ENCODE results near the gene SERPING1. TPM values are rescaled to one million over a fixed set of nuclear protein-coding genes. Genes with fewer than 3 reads are reported as not detected.

SERPING1 gene
- total RNA-seq, 1 experiment from 2014 or later: 5.2 TPM

DNA sequence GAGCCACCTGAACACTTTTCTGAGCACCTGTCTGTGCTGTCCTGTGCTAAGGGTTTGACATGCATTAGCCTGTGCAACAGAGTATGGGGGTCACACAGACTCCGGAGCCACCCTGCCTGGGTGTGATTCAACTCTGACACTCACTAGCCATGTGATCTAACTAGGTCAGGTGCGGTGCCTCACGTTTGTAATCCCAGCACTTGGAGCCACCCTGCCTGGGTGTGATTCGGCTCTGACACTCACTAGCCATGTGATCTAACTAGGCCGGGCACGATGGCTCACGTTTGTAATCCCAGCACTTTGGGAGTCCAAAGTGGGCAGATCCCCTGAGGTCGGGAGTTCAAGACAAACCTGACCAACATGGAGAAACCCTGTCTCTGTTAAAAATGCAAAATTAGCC, 41.4 kb upstream of the SERPING1 start:
- TF ChIP-seq, protein P1, sequence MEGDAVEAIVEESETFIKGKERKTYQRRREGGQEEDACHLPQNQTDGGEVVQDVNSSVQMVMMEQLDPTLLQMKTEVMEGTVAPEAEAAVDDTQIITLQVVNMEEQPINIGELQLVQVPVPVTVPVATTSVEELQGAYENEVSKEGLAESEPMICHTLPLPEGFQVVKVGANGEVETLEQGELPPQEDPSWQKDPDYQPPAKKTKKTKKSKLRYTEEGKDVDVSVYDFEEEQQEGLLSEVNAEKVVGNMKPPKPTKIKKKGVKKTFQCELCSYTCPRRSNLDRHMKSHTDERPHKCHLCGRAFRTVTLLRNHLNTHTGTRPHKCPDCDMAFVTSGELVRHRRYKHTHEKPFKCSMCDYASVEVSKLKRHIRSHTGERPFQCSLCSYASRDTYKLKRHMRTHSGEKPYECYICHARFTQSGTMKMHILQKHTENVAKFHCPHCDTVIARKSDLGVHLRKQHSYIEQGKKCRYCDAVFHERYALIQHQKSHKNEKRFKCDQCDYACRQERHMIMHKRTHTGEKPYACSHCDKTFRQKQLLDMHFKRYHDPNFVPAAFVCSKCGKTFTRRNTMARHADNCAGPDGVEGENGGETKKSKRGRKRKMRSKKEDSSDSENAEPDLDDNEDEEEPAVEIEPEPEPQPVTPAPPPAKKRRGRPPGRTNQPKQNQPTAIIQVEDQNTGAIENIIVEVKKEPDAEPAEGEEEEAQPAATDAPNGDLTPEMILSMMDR (conservative IDR thresholded peaks at IDR 0.05; ENCODE audit: low read depth, low read length): no peak
- TF ChIP-seq EZH2 (IDR thresholded peaks at IDR 0.05; ENCODE audit: borderline replicate concordance, low read depth, low read length, poor library complexity, severe bottlenecking): no peak
- no peak overlapping the region for H3K4me3 ChIP-seq (ENCODE audit: low read depth, low read length, poor library complexity, severe bottlenecking)
- ChIA-PET POLR2A (ENCODE audit: low non-redundant PET) (no interaction called here), CTCF (no interaction called here)
- H3K36me3 ChIP-seq (ENCODE audit: insufficient read depth, low read length, poor library complexity, severe bottlenecking): no peaks in the 10 kb centered on the region
- no peaks in the 10 kb centered on the region for H3K9me3 ChIP-seq (ENCODE audit: low read depth, low read length, poor library complexity, severe bottlenecking)
- intact Hi-C loops (cut with micrococcal nuclease; ENCODE audit: unreplicated experiment): no loop called here
- no peak for DNase-seq (ENCODE audit: low spot score)
- no peak overlapping the region for H3K27ac ChIP-seq (ENCODE audit: low read depth, low read length, poor library complexity, severe bottlenecking)
- no peaks in the 10 kb centered on the region for H3K4me1 ChIP-seq (ENCODE audit: insufficient read depth, low read length, poor library complexity, severe bottlenecking)
- H3K27me3 ChIP-seq (replicated peaks; ENCODE audit: insufficient read depth, low read depth, low read length, poor library complexity): no peaks in the 10 kb centered on the region
- BruUV-seq (replicated peaks): no TSS peak

DNA sequence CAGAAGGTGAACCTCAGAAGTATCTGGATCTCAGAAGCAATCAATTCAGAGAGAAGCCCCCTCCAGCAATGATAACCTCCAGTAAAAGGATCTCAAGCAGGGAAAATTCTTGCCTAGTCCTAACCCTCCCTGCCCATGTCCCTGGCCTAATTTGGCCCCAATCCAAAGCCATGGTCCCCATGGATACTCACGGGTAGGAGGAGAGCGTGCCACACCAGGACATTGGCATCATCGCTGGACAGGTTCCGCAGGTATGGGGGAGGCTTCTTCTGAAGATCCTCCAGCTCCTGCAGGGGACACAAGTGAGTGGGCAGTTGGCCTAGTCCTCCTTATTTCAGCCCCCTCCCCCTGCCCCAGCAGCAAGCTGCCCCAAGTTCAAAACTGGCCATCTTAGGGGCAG, 37.3 kb upstream of the SERPING1 start:
- no peaks in the 10 kb centered on the region for H3K36me3 ChIP-seq (ENCODE audit: insufficient read depth, low read length, poor library complexity, severe bottlenecking)
- H3K27ac ChIP-seq (ENCODE audit: low read depth, low read length, poor library complexity, severe bottlenecking): no peak overlapping the region
- H3K27me3 ChIP-seq (replicated peaks; ENCODE audit: insufficient read depth, low read depth, low read length, poor library complexity): no peaks in the 10 kb centered on the region
- CTCF ChIA-PET: no interaction called here
- TF ChIP-seq, protein P1 (conservative IDR thresholded peaks at IDR 0.05; ENCODE audit: low read depth, low read length): no peak
- no peak for TF ChIP-seq EZH2 (IDR thresholded peaks at IDR 0.05; ENCODE audit: borderline replicate concordance, low read depth, low read length, poor library complexity, severe bottlenecking)
- POLR2A ChIA-PET (ENCODE audit: low non-redundant PET): no interaction called here
- BruUV-seq (replicated peaks): no TSS peak
- no peaks in the 10 kb centered on the region for H3K9me3 ChIP-seq (ENCODE audit: low read depth, low read length, poor library complexity, severe bottlenecking)
- no peak for DNase-seq (ENCODE audit: low spot score)
- H3K4me1 ChIP-seq (ENCODE audit: insufficient read depth, low read length, poor library complexity, severe bottlenecking): no peaks in the 10 kb centered on the region
- intact Hi-C loops (cut with micrococcal nuclease; ENCODE audit: unreplicated experiment): loop anchor here (10.0 kb wide), 1 partner anchor 955 kb away; no protein-coding TSS in a partner anchor
- H3K4me3 ChIP-seq (ENCODE audit: low read depth, low read length, poor library complexity, severe bottlenecking): no peak overlapping the region

DNA sequence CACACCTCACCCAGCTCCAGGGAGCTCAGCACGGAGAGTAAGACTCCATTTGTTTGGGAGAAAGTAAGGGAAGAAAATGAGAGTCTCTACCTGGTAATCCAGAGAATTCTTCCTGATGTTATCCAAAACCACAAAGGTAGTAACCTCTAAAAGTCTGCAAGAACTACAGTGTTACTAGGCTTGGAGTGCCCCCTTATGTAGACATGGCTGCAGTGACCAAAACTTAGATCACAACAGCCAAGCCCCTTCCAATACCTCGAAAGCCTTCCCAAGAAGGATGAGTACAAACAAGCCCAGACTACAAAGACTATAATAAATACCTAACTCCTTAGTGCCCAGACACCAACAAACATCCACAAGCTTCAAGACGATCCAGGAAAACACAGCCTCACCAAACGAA, 34.9 kb upstream of the SERPING1 start:
- CTCF ChIA-PET: no interaction called here
- TF ChIP-seq, protein P1 (conservative IDR thresholded peaks at IDR 0.05; ENCODE audit: low read depth, low read length): 0 out of 2 replicates have a peak, but pooled peaks have one; percentile 9
- TF ChIP-seq EZH2 (IDR thresholded peaks at IDR 0.05; ENCODE audit: borderline replicate concordance, low read depth, low read length, poor library complexity, severe bottlenecking): no peak
- intact Hi-C loops (cut with micrococcal nuclease; ENCODE audit: unreplicated experiment): loop anchor here (10.0 kb wide), 1 partner anchor 952 kb away; no protein-coding TSS in a partner anchor
- H3K9me3 ChIP-seq (ENCODE audit: low read depth, low read length, poor library complexity, severe bottlenecking): no peaks in the 10 kb centered on the region
- no peak overlapping the region for H3K27ac ChIP-seq (ENCODE audit: low read depth, low read length, poor library complexity, severe bottlenecking)
- H3K4me3 ChIP-seq (ENCODE audit: low read depth, low read length, poor library complexity, severe bottlenecking): no peak overlapping the region
- DNase-seq (ENCODE audit: low spot score): no peak
- BruUV-seq (replicated peaks): no TSS peak
- no peaks in the 10 kb centered on the region for H3K36me3 ChIP-seq (ENCODE audit: insufficient read depth, low read length, poor library complexity, severe bottlenecking)
- no peaks in the 10 kb centered on the region for H3K4me1 ChIP-seq (ENCODE audit: insufficient read depth, low read length, poor library complexity, severe bottlenecking)
- POLR2A ChIA-PET (ENCODE audit: low non-redundant PET): no interaction called here
- H3K27me3 ChIP-seq (replicated peaks; ENCODE audit: insufficient read depth, low read depth, low read length, poor library complexity): no peaks in the 10 kb centered on the region

Data from A673 (cell line).